ENCODE data around the gene GSN.

Gene GSN

GRCh38 chr9:121300283-121301119, 32.5 kb downstream of the GSN start:
- TF ChIP-seq CTCF (IDR thresholded peaks at IDR 0.05; ENCODE audit: insufficient read depth, low read depth, low read length, missing control alignments), result no peak
- H3K4me3 ChIP-seq (ENCODE audit: low read length), result peak overlapping the region; percentile 47
- DNase-seq (ENCODE audit: low read depth), result no peak

GRCh38 chr9:121301881-121302286, 33.9 kb downstream of the GSN start:
- DNase-seq (ENCODE audit: low read depth), result no peak
- no peak for TF ChIP-seq CTCF (IDR thresholded peaks at IDR 0.05; ENCODE audit: insufficient read depth, low read depth, low read length, missing control alignments)
- no peak overlapping the region for H3K4me3 ChIP-seq (ENCODE audit: low read length)

- no peak overlapping the region for H3K4me3 ChIP-seq (ENCODE audit: low read length)
- no peak for TF ChIP-seq CTCF (IDR thresholded peaks at IDR 0.05; ENCODE audit: insufficient read depth, low read depth, low read length, missing control alignments)
- no peak for DNase-seq (ENCODE audit: low read depth)
Observed at GRCh38 chr9:121302341-121302740, 34.4 kb downstream of the GSN start.

GRCh38 chr9:121302786-121303185, 34.8 kb downstream of the GSN start:
- no peak for TF ChIP-seq CTCF (IDR thresholded peaks at IDR 0.05; ENCODE audit: insufficient read depth, low read depth, low read length, missing control alignments)
- no peak overlapping the region for H3K4me3 ChIP-seq (ENCODE audit: low read length)
- no peak for DNase-seq (ENCODE audit: low read depth)

GRCh38 chr9:121303456-121304451, 35.8 kb downstream of the GSN start:
- no peak overlapping the region for H3K4me3 ChIP-seq (ENCODE audit: low read length)
- no peak for TF ChIP-seq CTCF (IDR thresholded peaks at IDR 0.05; ENCODE audit: insufficient read depth, low read depth, low read length, missing control alignments)
- DNase-seq (ENCODE audit: low read depth), result no peak

- H3K4me3 ChIP-seq (ENCODE audit: low read length), result no peak overlapping the region
- no peak for TF ChIP-seq CTCF (IDR thresholded peaks at IDR 0.05; ENCODE audit: insufficient read depth, low read depth, low read length, missing control alignments)
- DNase-seq (ENCODE audit: low read depth), result no peak
Observed at GRCh38 chr9:121304707-121305106, 36.7 kb downstream of the GSN start.
